SK-N-SH (cell line): ENCODE measurements around the gene PLB1. TPM values are rescaled to one million over a fixed set of nuclear protein-coding genes. Genes with fewer than 3 reads are reported as not detected.
A peak's percentile ranks its signal among the peaks of the same experiment; 100 is the strongest.

Source experiments
- CTCF ChIA-PET: fragments of 300-600, 350-600 bp; formaldehyde crosslinking; extraction: SDS; loops from one replicate; lab custom pipeline; 2021; lab: Yijun Ruan, JAX
- POLR2A ChIA-PET: fragments of 350-600 bp; sonication (Branson Sonifier 250); formaldehyde crosslinking; extraction: SDS; loops from one replicate; lab custom pipeline; 2020; ENCODE audit warnings: antibody characterized with exemption, inconsistent platforms; lab: Yijun Ruan, JAX
- DNase-seq: peaks from one replicate; pipeline ENCODE4 v3.0.0; 2012
- H2AFZ ChIP-seq: fragments of 200-600 bp; sonication (generic); 2 replicates; pipeline ENCODE4 v1.8.1; 2016; ENCODE audit warnings: antibody characterized with exemption, mild to moderate bottlenecking, low read depth
- H3F3A ChIP-seq: fragments of 200-600 bp; sonication (generic); replicated peaks from 2 replicates; pipeline ENCODE3; 2016; ENCODE audit warnings: antibody characterized with exemption, mild to moderate bottlenecking; ENCODE audit not compliant: insufficient read depth
- H3K27ac ChIP-seq, 2 experiments: fragments of 200-500 bp in 1 of 2; fragments of 200-600 bp in 1 of 2; sonication (Bioruptor generic) in 1 of 2; sonication (generic), shearing (Covaris generic) in 1 of 2; 2 replicates each; pipeline versions ENCODE4 v1.5.1 to v1.6.1; 2014 to 2016; ENCODE audit warnings: low read depth in 2 of 2, inconsistent platforms in 1 of 2, low read length in 1 of 2, mild to moderate bottlenecking in 1 of 2, mixed read lengths in 1 of 2
- H3K27me3 ChIP-seq: fragments of 200-600 bp; sonication (generic), shearing (Covaris generic); 2 replicates; pipeline ENCODE4 v1.6.1; 2016; ENCODE audit warnings: mixed run types; ENCODE audit not compliant: insufficient read depth
- H3K36me3 ChIP-seq, 2 experiments: fragments of 200-500 bp in 1 of 2; fragments of 200-600 bp in 1 of 2; sonication (Bioruptor generic) in 1 of 2; sonication (generic) in 1 of 2; replicated peaks in 1 of 2; 2 replicates each; pipeline versions ENCODE3 to v1.5.1; 2014 to 2016; ENCODE audit warnings: low read length in 1 of 2, mild to moderate bottlenecking in 1 of 2; ENCODE audit not compliant: insufficient read depth in 2 of 2, control insufficient read depth in 1 of 2
- H3K4me1 ChIP-seq, 2 experiments: fragments of 200-500 bp in 1 of 2; fragments of 200-600 bp in 1 of 2; sonication (Bioruptor generic) in 1 of 2; sonication (generic), shearing (Covaris generic) in 1 of 2; 2 replicates each; pipeline versions ENCODE4 v1.5.1 to v1.6.1; 2014 to 2016; ENCODE audit warnings: low read depth in 1 of 2, low read length in 1 of 2, mixed run types in 1 of 2; ENCODE audit not compliant: insufficient read depth in 2 of 2, control insufficient read depth in 1 of 2
- H3K4me2 ChIP-seq: fragments of 200-600 bp; sonication (generic), shearing (Covaris generic); 2 replicates; pipeline ENCODE4 v1.6.1; 2017; ENCODE audit warnings: mixed run types
- H3K4me3 ChIP-seq, 2 experiments: fragments of 200-500 bp in 1 of 2; fragments of 200-600 bp in 1 of 2; sonication (Bioruptor generic) in 1 of 2; sonication (generic), shearing (Covaris generic) in 1 of 2; 2 replicates each; pipeline versions ENCODE4 v1.5.1 to v1.8.1; 2014 to 2016; ENCODE audit warnings: low read depth in 2 of 2, inconsistent platforms in 1 of 2, low read length in 1 of 2, mild to moderate bottlenecking in 1 of 2, mixed read lengths in 1 of 2, moderate library complexity in 1 of 2
- H3K79me2 ChIP-seq: fragments of 200-600 bp; sonication (generic); 2 replicates; pipeline ENCODE4 v1.8.1; 2017; ENCODE audit warnings: mild to moderate bottlenecking; ENCODE audit not compliant: insufficient read depth
- H3K9ac ChIP-seq: fragments of 200-600 bp; sonication (generic); 2 replicates; pipeline ENCODE4 v1.6.1; 2017; ENCODE audit warnings: mixed run types
- H3K9me2 ChIP-seq: fragments of 200-600 bp; sonication (generic); 2 replicates; pipeline ENCODE4 v1.6.1; 2017; ENCODE audit warnings: mixed run types
- H3K9me3 ChIP-seq: fragments of 200-600 bp; sonication (generic); 2 replicates; pipeline ENCODE4 v1.6.1; 2017; ENCODE audit warnings: mixed run types, mild to moderate bottlenecking, moderate library complexity
- H4K20me1 ChIP-seq: fragments of 200-600 bp; sonication (generic); 2 replicates; pipeline ENCODE4 v1.6.1; 2017; ENCODE audit warnings: mild to moderate bottlenecking, mixed run types; ENCODE audit not compliant: insufficient read depth
- CHD2 ChIP-seq: fragments of 150-350 bp; IDR thresholded peaks from 2 replicates; pipeline ENCODE4 v1.6.1; 2018; ENCODE audit warnings: low read length; ENCODE audit not compliant: partially characterized antibody
- ELF1 ChIP-seq: IDR thresholded peaks from 2 replicates; pipeline ENCODE4 v1.4.0; 2012
- EZH2phosphoT487 ChIP-seq: fragments of 200-600 bp; sonication (generic); IDR thresholded peaks from 2 replicates; pipeline ENCODE4 v1.6.1; 2017; ENCODE audit warnings: low read depth, mixed run types, mild to moderate bottlenecking, antibody characterized with exemption, moderate library complexity, borderline replicate concordance
- GATA2 ChIP-seq: sonication (generic); formaldehyde crosslinking; IDR thresholded peaks from 2 replicates; pipeline ENCODE4 v1.5.0; 2020; ENCODE audit warnings: mild to moderate bottlenecking, missing genetic modification reagents
- JUND ChIP-seq: IDR thresholded peaks from 2 replicates; pipeline ENCODE4 v1.4.0; 2012
- MXI1 ChIP-seq: IDR thresholded peaks from 2 replicates; pipeline ENCODE4 v1.6.1; 2012; ENCODE audit warnings: mild to moderate bottlenecking, low read depth, low read length, improper control_type of control experiment
- NFIC ChIP-seq: IDR thresholded peaks from 2 replicates; pipeline ENCODE4 v1.4.0; 2012; ENCODE audit warnings: borderline replicate concordance
- RCOR1 ChIP-seq: fragments of 150-350 bp; IDR thresholded peaks from 2 replicates; pipeline ENCODE4 v1.6.1; 2017; ENCODE audit warnings: antibody characterized with exemption, low read length
- REST ChIP-seq: IDR thresholded peaks from 2 replicates; pipeline ENCODE4 v1.6.1; 2012; ENCODE audit warnings: mild to moderate bottlenecking, low read depth, low read length, moderate library complexity
- RFX5 ChIP-seq: IDR thresholded peaks from 2 replicates; pipeline ENCODE4 v1.6.1; 2012; ENCODE audit warnings: mild to moderate bottlenecking, improper control_type of control experiment, low read length
- RXRA ChIP-seq: IDR thresholded peaks from 2 replicates; pipeline ENCODE4 v1.4.0; 2012; ENCODE audit warnings: low read depth, mild to moderate bottlenecking, borderline replicate concordance
- SIN3A ChIP-seq: IDR thresholded peaks from 2 replicates; pipeline ENCODE4 v1.6.1; 2012; ENCODE audit warnings: low read depth, mild to moderate bottlenecking, low read length, moderate library complexity, borderline replicate concordance
- SMC3 ChIP-seq: IDR thresholded peaks from 2 replicates; pipeline ENCODE4 v1.6.1; 2012; ENCODE audit warnings: low read depth, low read length, improper control_type of control experiment
- TCF12 ChIP-seq: IDR thresholded peaks from 2 replicates; pipeline ENCODE4 v1.4.0; 2012
- WGBS: methylation state at CpG from one replicate; pipeline ENCODE4 v1.1.6; 2017; ENCODE audit warnings: low lambda C conversion rate; 5-methylcytosine and 5-hydroxymethylcytosine counted together
- polyA plus RNA-seq, 3 experiments: library from polyadenylated mRNA; depleted of rRNA; stranded (reverse); fragments of >200 nt; gene quantifications; 2 replicates each; pipeline ENCODE4 v1.2.3, GENCODE V29; 2012
- TF ChIP-seq, protein P1 (sequence below): IDR thresholded peaks from 2 replicates; pipeline ENCODE4 v1.4.0; 2012; ENCODE audit warnings: low read depth

Gene PLB1
- polyA plus RNA-seq, 1 of the 3 experiments (the other 2 are of a cell fraction) = 0.10 TPM

DNA sequence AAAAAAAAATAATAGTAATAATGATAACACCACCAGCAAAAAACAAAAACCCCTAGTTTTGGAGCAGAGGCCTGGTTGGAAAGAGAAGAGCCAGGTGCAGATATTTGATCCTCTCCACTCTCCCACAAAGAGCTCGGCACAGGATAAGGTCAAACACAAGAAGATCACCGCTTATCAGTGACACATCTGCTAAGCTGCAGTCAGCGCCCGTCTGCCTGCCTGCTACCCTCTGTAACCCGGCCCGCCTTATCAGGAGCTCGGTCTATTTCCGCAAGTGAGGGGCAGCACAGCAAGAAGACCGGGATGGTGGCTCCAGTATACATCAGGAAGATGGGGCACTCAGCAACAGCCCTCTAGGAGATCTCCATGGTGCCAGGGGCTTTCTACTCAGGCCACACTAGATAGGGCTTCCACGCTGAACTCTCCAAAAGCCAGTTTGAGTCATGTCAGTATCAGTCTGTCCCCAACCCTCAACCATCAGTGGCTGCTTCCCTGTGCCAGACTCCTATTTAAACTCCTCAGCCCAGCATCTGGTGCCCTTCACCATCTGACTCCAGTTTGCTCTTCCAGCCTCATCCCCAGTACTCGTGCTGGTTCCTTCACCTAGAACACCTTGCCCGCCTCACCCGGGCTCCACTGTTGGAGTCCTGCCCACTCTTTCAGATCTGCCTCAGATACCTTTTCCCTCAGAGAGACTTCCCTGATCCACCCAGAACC lies 188.4 kb downstream of the PLB1 start:
- TF ChIP-seq RXRA (no peak), RCOR1 (no peak), SMC3 (no peak), GATA2 (CRISPR knock-in tag) (peak; percentile 19; the same call in 1 of the 2 replicates), RFX5 (no peak), TCF12 (no peak)
- TF ChIP-seq, all 33 proteins: peak for 1
- WGBS = 90% methylated on average over 12 of the region's 13 CpGs

GRCh38 chr2:28687171-28687570 lies 191.3 kb downstream of the PLB1 start:
- Histone ChIP-seq H3K4me3 (no peak overlapping the region), H3K79me2 (no peaks in the 10 kb centered on the region), H3K27ac (no peak overlapping the region), H3K27me3 (no peaks in the 10 kb centered on the region), H3K9ac (no peak overlapping the region), H2AFZ (no peak overlapping the region), H3K4me2 (no peak overlapping the region), H3K9me3 (no peaks in the 10 kb centered on the region), H3K9me2 (no peaks in the 10 kb centered on the region), H3F3A (no peaks in the 10 kb centered on the region), H3K36me3 (no peaks in the 10 kb centered on the region), H4K20me1 (no peaks in the 10 kb centered on the region), H3K4me1 (peaks cover 5 to 13% of the 10 kb centered on the region in 2 experiments; a peak in 2 of 4 replicates)
- POLR2A ChIA-PET = no interaction called here
- CTCF ChIA-PET = interaction anchor here (1.8 kb wide), 1 partner anchor 9 kb away, joined by 4 read pairs; no protein-coding TSS in a partner anchor
- no peak for DNase-seq
- TF ChIP-seq JUND = no peak
- no peak for TF ChIP-seq CHD2
- no peak for TF ChIP-seq NFIC
- no peak for TF ChIP-seq EZH2phosphoT487
- TF ChIP-seq REST = no peak
- no peak for TF ChIP-seq MXI1
- TF ChIP-seq SIN3A = no peak
- TF ChIP-seq RXRA = no peak
- TF ChIP-seq, protein P1, sequence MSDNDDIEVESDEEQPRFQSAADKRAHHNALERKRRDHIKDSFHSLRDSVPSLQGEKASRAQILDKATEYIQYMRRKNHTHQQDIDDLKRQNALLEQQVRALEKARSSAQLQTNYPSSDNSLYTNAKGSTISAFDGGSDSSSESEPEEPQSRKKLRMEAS = no peak
- TF ChIP-seq ELF1 = no peak

More for the DNA sequence above, 188.4 kb downstream of the PLB1 start:
- Histone ChIP-seq H3K4me2 (no peak overlapping the region), H3K36me3 (no peaks in the 10 kb centered on the region), H3K79me2 (no peaks in the 10 kb centered on the region), H3K4me1 (peaks cover 3 to 17% of the 10 kb centered on the region in 2 experiments; a peak in 2 of 4 replicates), H3K4me3 (no peak overlapping the region), H3K9ac (no peak overlapping the region), H3K27ac (no peak overlapping the region), H3K9me2 (no peaks in the 10 kb centered on the region), H3F3A (no peaks in the 10 kb centered on the region), H2AFZ (no peak overlapping the region), H4K20me1 (no peaks in the 10 kb centered on the region), H3K27me3 (no peaks in the 10 kb centered on the region), H3K9me3 (no peaks in the 10 kb centered on the region)
- DNase-seq = no peak
- ChIA-PET CTCF (interaction anchor here (1.3 to 2.2 kb wide), 2 partner anchors 16 to 117 kb away, joined by 3 to 5 read pairs; no protein-coding TSS in a partner anchor), POLR2A (interaction anchor here (0.6 to 3.2 kb wide), 2 partner anchors 20 to 90 kb away, joined by 3 to 11 read pairs; no protein-coding TSS in a partner anchor)
